Natural killer cell treated with Interleukin-12 subunit alpha and Interleukin-12 subunit beta and Interleukin-15 and Interleukin-18, amount 100 ng/mL, for 72 hours (primary cell): ENCODE measurements around the gene CENPV. TPM values are rescaled to one million over a fixed set of nuclear protein-coding genes. Genes with fewer than 3 reads are reported as not detected.

Experiments
- ATAC-seq, 2 donors: fragments of 150-1000 bp; cut with Tn5 transposase in 1 of 2; sonication (Bioruptor Pico), chemical (Tn5 transposase) in 1 of 2; 2 replicates each; pipeline ENCODE4 v1.10.0; 2021
- DNase-seq: peaks from one replicate; pipeline ENCODE4 v3.0.0; 2022; ENCODE audit warnings: low spot score
- H3K27ac Mint-ChIP-seq, 2 donors: 1 replicate in 1 of 2; 2 replicates in 1 of 2; pipeline ENCODE4 v1.8.0; 2022; ENCODE audit warnings: mixed read lengths in 2 of 2, mild to moderate bottlenecking in 1 of 2, moderate library complexity in 1 of 2
- H3K27me3 Mint-ChIP-seq, 2 donors: 1 replicate in 1 of 2; 2 replicates in 1 of 2; pipeline ENCODE4 v1.8.0; 2022; ENCODE audit warnings: mixed read lengths in 2 of 2
- H3K36me3 Mint-ChIP-seq: one replicate; pipeline ENCODE4 v1.8.0; 2022; ENCODE audit warnings: mixed read lengths
- H3K4me1 Mint-ChIP-seq, 2 donors: 1 replicate in 1 of 2; 2 replicates in 1 of 2; pipeline ENCODE4 v1.8.0; 2022; ENCODE audit warnings: low read depth in 2 of 2, mixed read lengths in 2 of 2, mild to moderate bottlenecking in 1 of 2
- H3K4me3 Mint-ChIP-seq: one replicate; pipeline ENCODE4 v1.8.0; 2022; ENCODE audit warnings: mixed read lengths
- H3K9me3 Mint-ChIP-seq: 2 replicates; pipeline ENCODE4 v1.8.0; 2022; ENCODE audit warnings: mixed read lengths
- total RNA-seq, 2 donors: library from RNA; stranded (reverse); gene quantifications; one replicate each; pipeline ENCODE4 v1.2.3, GENCODE V29; 2022

CENPV gene
- total RNA-seq, 2 donors from 2014 or later: 24.7 to 71.1 TPM

DNA sequence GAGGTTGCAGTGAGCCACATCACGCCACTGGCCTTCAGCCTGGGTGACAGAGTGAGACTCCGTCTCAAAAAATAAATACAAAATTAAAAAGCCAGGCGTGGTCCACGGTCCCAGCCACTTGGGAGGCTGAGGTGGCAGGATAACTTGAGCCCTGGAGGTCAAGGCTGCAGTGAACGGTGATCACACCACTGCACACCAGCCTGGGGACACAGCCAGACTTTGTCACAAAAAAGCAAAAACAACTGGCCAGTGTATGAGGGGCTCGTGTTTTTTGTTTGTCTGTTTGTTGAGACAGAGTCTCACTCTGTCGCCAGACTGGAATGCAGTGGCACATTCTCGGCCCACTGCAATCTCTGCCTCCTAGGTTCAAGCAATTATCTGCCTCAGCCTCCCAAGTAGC lies 26.4 kb upstream of the CENPV start:
- H3K27me3 Mint-ChIP-seq: no peaks in the 10 kb centered on the region

DNA sequence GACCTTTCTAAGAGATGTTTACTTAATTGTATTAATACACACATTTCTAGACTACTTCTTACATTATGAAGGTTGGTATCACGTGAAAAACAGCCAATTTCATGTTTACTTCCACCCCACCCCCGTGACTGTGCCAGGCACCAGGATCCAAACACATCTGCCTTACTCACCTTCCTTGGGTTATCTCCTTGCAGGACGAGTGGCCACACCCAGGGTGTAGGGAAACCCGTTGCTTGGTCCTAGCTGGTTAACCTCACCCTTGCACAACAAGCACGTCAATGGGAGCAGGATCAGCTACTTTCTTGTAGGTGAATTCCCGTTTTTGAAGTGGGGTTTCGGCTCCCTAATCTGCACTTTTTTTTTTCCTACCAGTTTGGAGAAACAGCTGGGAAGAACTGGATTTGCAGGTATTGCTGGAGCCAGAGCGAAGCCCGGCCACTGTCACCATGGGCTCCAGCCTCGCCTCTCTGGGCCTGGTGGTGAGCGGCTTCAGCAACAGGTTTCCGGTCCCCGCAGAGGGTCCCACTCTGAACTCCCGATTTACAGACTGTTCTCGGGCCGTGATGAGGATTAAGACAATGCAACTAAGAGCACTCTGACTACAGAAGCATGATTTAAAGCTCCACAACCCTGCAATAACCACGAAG lies 25.5 kb upstream of the CENPV start:
- ATAC-seq (no peak), DNase-seq (no peak)
- Mint-ChIP-seq H3K27ac (no peak overlapping the region), H3K4me1 (peaks cover 25 to 30% of the 10 kb centered on the region in 2 donors), H3K36me3 (peaks cover 22% of the 10 kb centered on the region), H3K27me3 (no peaks in the 10 kb centered on the region), H3K4me3 (no peak overlapping the region), H3K9me3 (no peaks in the 10 kb centered on the region)

More for the DNA sequence above, 26.4 kb upstream of the CENPV start:
- DNase-seq (no peak), ATAC-seq (no peak)
- peaks cover 34 to 39% of the 10 kb centered on the region in 2 donors for H3K4me1 Mint-ChIP-seq
- H3K36me3 Mint-ChIP-seq: peaks cover 22% of the 10 kb centered on the region
- H3K27ac Mint-ChIP-seq: no peak overlapping the region
- H3K4me3 Mint-ChIP-seq: no peak overlapping the region
- no peaks in the 10 kb centered on the region for H3K9me3 Mint-ChIP-seq

DNA sequence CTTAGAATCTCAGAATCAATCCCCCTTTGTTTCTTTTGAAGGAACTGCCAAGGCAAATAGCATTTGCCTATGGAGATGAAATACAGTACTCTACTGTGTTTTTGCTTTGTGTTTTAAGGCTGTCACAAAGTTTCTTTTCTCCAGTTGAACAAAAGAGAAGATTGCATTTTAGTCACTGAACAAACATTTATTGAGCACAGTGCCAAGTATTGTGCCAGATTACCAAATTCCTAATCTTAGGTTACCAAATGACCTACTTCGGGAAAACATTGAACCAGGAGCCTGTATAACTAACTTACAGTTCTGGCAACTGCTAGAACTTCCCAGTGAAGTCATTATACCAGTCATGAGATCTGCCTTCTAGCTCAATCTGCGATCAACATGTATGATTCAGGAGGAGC lies 24.7 kb upstream of the CENPV start:
- ATAC-seq (no peak), DNase-seq (no peak)
- H3K4me3 Mint-ChIP-seq: no peak overlapping the region
- peaks cover 17 to 22% of the 10 kb centered on the region in 2 donors for H3K4me1 Mint-ChIP-seq
- no peak overlapping the region for H3K27ac Mint-ChIP-seq
- H3K9me3 Mint-ChIP-seq: no peaks in the 10 kb centered on the region
- H3K36me3 Mint-ChIP-seq: peaks cover 13% of the 10 kb centered on the region
- H3K27me3 Mint-ChIP-seq: no peaks in the 10 kb centered on the region

DNA sequence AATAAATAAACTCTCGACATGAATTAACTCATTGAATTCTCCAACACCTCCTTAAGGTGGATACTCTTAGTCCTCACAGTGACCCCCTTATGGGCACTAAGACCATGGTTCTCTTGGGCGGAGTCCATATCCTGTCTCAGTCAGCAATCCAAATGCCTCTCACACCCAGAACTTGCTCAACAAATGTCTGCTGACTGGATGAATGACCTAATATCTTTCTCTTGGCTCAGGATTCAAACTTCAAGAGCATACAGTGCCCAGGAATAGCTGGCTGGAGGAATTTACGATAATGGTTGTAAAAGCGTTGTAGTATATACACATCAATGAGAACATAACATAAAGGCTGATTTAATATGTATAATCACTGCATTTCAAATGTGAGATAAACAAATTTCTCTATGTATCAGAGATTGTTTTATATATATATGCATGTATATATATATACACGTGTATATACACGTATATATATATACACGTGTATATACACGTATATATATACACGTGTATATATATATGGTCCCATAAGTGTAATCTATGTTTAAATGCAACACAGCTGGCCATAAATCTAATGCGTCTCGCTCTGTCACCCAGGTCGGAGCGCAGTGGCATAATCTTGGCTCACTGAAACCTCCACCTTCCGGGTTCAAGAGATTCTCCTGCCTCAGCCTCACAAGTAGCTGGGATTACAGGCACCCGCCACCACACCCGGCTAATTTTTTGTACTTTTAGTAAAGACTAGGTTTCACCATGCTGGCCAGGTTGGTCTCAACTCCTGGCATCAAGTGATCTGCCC lies 21.1 kb upstream of the CENPV start:
- H3K27me3 Mint-ChIP-seq: no peaks in the 10 kb centered on the region
- H3K36me3 Mint-ChIP-seq: no peaks in the 10 kb centered on the region
- ATAC-seq (no peak), DNase-seq (no peak)
- no peaks in the 10 kb centered on the region for H3K9me3 Mint-ChIP-seq
- no peaks in the 10 kb centered on the region for H3K4me1 Mint-ChIP-seq
- H3K27ac Mint-ChIP-seq: no peak overlapping the region
- H3K4me3 Mint-ChIP-seq: no peak overlapping the region

DNA sequence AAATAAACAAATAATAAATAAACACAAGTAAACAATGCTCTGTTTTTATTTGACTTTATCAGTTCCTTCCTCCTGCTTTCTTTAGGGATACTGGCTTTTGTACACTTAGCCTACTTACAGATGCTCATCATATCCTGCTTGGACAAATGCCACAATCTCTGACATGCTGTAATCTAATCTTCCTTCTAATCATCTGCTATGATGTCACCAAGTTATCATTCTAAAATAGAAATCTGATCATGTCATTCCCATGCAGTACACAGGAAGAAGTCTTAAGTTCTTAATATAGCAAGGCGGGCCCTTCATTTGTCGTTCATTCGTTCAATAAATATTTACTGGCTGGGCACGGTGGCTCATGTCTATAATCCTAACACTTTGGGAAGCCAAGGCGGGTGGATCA lies 18.5 kb upstream of the CENPV start:
- H3K27ac Mint-ChIP-seq: no peak overlapping the region
- H3K4me1 Mint-ChIP-seq: no peaks in the 10 kb centered on the region
- no peaks in the 10 kb centered on the region for H3K9me3 Mint-ChIP-seq
- H3K36me3 Mint-ChIP-seq: no peaks in the 10 kb centered on the region
- DNase-seq (no peak), ATAC-seq (no peak)
- no peak overlapping the region for H3K4me3 Mint-ChIP-seq
- no peaks in the 10 kb centered on the region for H3K27me3 Mint-ChIP-seq

DNA sequence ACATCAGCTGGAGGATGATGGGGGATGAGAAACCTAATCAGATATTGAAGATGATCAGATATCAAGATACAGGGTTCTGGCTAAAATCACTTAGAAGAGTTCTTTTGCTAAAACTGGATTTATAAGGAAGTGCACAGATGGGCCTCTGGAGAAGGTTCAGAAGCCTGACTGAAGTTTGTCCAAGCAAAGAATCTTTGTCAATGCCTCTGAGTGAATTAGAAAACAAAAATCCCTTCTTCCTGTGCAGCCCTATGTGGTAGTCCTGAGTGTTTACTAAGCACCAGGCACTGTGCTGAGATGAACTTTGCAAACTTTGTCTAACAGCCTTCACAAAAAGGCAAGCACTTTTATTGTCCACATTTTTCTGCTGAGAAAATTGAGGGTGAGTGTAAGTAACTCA lies 11.4 kb upstream of the CENPV start:
- Mint-ChIP-seq H3K4me3 (no peak overlapping the region), H3K27ac (no peak overlapping the region), H3K36me3 (no peaks in the 10 kb centered on the region), H3K27me3 (no peaks in the 10 kb centered on the region), H3K9me3 (no peaks in the 10 kb centered on the region), H3K4me1 (peaks cover 0 to 3% of the 10 kb centered on the region in 2 donors)
- ATAC-seq: no peak
- no peak for DNase-seq

DNA sequence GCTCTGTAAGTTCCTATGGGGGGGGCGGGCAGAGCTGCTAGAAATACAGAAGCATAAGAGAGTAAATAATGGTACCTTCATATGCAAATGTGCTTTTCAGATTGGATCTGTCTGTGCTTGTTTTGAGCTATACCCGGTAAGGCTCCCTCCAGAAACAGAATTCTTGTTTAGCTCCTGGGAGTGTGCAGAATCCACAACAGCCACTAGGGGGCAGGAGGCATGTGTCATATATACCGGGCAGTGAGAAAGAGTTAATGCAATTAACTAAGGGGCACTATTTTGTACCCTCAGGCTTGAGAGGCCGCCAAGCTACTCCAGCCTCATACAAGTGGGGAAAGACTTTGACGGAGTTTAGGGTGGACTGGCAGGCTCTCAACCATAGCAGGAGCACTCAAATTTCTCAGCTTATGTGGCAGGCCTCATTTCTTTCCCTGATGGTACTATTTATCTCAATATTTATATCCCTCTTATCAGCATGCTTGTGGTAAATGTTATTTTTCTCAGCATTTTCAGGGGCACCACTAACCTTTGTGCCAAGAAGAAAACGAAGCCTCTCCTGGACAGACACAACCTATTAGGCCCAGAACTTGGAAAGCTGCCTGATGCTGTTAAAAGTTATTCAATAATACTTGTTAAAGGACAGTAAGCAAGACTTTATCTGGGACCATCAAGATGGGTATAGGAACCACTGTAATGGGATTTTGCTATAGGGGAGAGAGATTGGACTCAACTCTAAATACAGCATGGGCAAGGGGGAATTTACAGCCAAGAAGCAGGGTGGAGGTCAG lies 10.7 kb upstream of the CENPV start:
- Mint-ChIP-seq H3K36me3 (no peaks in the 10 kb centered on the region), H3K4me3 (no peak overlapping the region), H3K4me1 (peaks cover 0 to 3% of the 10 kb centered on the region in 2 donors), H3K27ac (no peak overlapping the region), H3K27me3 (no peaks in the 10 kb centered on the region), H3K9me3 (no peaks in the 10 kb centered on the region)
- ATAC-seq: peak; percentile 81 to 84
- peak; percentile 76 for DNase-seq

GRCh38 chr17:16361874-16362273 lies 8.6 kb upstream of the CENPV start:
- DNase-seq (no peak), ATAC-seq (no peak)
- Mint-ChIP-seq H3K9me3 (no peaks in the 10 kb centered on the region), H3K4me3 (no peak overlapping the region), H3K27me3 (peaks cover 0 to 4% of the 10 kb centered on the region in 2 donors), H3K36me3 (no peaks in the 10 kb centered on the region), H3K4me1 (peaks cover 0 to 3% of the 10 kb centered on the region in 2 donors), H3K27ac (no peak overlapping the region)

DNA sequence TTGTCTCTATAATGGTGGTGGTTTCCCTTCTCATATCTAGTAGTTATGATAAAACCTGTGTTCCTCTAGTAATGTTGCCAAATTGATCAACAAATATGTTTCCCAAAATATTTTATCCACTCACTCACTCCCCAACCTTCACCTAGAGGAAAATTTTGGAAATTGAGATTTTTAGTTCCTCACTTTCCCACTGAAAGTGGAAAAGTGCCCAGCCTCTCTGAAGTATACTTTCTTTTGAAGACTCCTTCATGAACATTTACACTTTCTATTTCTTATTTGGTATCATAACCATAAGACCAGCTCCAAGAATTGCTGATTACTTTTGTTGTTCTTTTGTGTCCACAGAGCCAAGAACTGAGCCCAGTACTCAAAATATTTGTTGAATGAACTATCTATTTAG lies 5.1 kb upstream of the CENPV start:
- H3K4me3 Mint-ChIP-seq: no peak overlapping the region
- no peak for DNase-seq
- no peak for ATAC-seq
- H3K9me3 Mint-ChIP-seq: no peaks in the 10 kb centered on the region
- H3K27me3 Mint-ChIP-seq: peaks cover 0 to 4% of the 10 kb centered on the region in 2 donors
- no peaks in the 10 kb centered on the region for H3K36me3 Mint-ChIP-seq
- no peak overlapping the region for H3K27ac Mint-ChIP-seq
- peaks cover 0 to 5% of the 10 kb centered on the region in 2 donors for H3K4me1 Mint-ChIP-seq

DNA sequence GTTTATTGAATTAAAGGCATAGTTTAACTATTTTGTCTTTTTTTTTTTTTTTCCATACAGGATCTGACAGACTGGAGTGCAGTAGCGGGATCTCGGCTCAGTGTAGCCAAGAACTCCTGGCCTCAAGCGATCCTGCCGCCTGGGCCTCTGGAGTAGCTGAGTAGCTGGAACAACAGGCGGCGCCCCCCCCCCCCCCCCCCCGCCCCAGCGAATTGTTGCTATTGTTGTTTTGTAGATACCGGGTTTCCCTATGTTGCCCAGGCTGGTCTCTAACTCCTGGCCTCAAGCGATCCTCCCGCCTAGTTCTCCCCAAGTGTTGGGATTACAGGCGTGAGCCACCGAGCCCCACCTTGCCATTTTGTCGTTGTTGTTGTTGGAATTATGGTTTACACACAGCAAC lies 1.3 kb upstream of the CENPV start:
- Mint-ChIP-seq H3K9me3 (no peaks in the 10 kb centered on the region), H3K4me1 (peaks cover 8 to 15% of the 10 kb centered on the region in 2 donors), H3K36me3 (no peaks in the 10 kb centered on the region), H3K4me3 (peak overlapping the region; percentile 77), H3K27ac (no peak overlapping the region), H3K27me3 (peaks cover 0 to 4% of the 10 kb centered on the region in 2 donors)
- ATAC-seq (no peak), DNase-seq (no peak)

DNA sequence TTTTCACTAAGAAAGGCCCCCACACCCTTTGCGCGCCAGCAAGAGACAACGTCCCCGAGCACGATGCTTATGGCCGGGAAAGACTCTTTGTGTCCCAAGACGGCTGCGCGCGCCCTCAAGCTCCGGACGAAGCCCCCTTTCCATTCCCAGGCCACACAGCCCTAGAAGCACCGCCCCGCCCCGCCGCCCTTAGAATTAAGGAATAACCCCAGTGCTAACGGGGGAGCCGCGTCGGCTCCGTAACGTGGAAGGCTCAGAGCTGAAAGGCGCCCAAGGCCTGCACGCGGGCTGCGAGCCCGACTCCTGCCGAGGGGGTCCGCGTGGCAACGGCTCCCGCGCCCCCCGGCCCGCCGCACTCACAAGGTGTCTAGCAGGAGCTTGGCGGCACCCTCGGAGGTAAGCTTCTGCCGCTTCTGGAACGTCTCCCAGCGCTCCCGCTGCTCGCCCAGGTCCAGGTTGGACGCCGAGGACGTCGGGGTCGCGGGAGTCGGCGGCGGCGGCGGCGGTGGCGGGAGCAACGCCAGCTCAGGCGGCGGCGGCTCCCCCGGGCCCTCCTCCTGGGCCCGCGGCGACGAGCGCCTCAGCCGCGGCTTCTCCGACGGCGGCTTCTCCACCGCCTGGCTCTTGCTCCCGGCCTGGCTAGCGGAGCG lies 477 bp downstream of the CENPV start:
- H3K4me1 Mint-ChIP-seq: peaks cover 8 to 15% of the 10 kb centered on the region in 2 donors
- H3K4me3 Mint-ChIP-seq: peak overlapping the region; percentile 90
- peak overlapping the region in 1 of 2 donors; percentile 54 for H3K27ac Mint-ChIP-seq
- ATAC-seq (peak; percentile 78 to 80), DNase-seq (no peak)
- H3K36me3 Mint-ChIP-seq: no peaks in the 10 kb centered on the region
- H3K27me3 Mint-ChIP-seq: no peaks in the 10 kb centered on the region
- no peaks in the 10 kb centered on the region for H3K9me3 Mint-ChIP-seq

GRCh38 chr17:16352303-16352666 lies 984 bp downstream of the CENPV start:
- Mint-ChIP-seq H3K27ac (peak overlapping the region in 1 of 2 donors; percentile 54), H3K36me3 (no peaks in the 10 kb centered on the region)
- no peak for ATAC-seq

DNA sequence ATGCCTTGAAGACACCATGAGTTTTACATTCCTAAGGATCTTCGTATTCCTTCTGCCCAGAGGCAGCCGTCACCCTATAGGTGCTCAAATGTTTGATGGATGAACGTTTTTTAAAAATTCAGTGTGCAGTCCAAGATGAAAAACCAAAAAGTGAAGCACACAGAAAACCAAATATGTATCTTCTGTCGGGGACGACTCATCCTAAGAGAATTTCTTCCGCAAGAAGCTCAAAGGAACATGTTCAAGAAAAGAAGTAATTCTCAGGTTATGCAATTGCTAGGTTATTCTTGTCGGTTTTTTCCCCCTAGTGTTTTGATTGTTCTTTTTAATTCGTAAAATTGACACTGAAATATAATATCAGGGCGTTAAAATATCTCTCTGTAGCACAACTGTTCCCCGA lies 1.4 kb downstream of the CENPV start:
- DNase-seq (no peak), ATAC-seq (no peak)
- no peaks in the 10 kb centered on the region for H3K9me3 Mint-ChIP-seq
- H3K4me1 Mint-ChIP-seq: peaks cover 8 to 15% of the 10 kb centered on the region in 2 donors
- H3K27ac Mint-ChIP-seq: peak overlapping the region in 1 of 2 donors; percentile 54
- H3K4me3 Mint-ChIP-seq: peak overlapping the region; percentile 90
- H3K36me3 Mint-ChIP-seq: no peaks in the 10 kb centered on the region
- H3K27me3 Mint-ChIP-seq: no peaks in the 10 kb centered on the region

More at GRCh38 chr17:16352303-16352666, 984 bp downstream of the CENPV start:
- Mint-ChIP-seq H3K27me3 (no peaks in the 10 kb centered on the region), H3K9me3 (no peaks in the 10 kb centered on the region), H3K4me3 (peak overlapping the region; percentile 90), H3K4me1 (peaks cover 8 to 15% of the 10 kb centered on the region in 2 donors)
- DNase-seq: no peak
